Stimulated activated CD4-positive, alpha-beta T cell treated with anti-CD3 and anti-CD28 coated beads, Interleukin-2, amount 100 ng/mL, for 48 hours (primary cell): ENCODE data around the gene TEX51.

Source experiments
- DNase-seq, 2 donors: peaks; one replicate each; pipeline ENCODE4 v3.0.0-alpha.2; 2020

The TEX51 gene

GRCh38 chr2:126894082-126894481 lies 4.6 kb upstream of the TEX51 start:
- no peak for DNase-seq

DNA sequence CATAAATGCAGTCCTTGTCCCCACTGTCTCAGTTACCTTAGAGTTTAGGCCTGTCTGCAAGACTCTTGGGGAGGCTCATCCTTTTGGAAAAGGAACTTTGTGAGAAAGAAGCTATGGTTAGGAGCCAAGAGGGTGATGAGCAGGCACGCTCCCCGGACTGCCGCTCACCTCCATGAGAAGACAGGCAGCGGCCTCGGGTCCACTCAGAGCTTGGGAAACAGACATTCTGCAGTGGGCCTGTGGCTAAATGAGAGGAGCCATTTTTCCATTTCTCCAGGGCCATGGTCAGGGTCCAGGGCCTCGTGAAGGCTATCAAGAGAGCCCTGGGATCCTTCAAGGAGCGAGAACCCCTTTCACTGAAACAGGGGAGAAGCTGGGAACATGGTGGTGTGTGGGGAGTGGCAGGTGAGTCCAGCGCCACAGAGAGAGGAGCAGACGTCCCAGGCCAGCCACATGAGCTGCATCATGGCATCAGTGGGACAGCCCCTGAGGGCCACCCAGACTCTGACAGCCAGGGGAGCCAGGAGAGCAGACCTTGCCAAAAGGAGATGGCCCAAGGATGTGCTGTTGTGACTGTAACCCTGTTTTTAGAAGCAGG lies 4.0 kb upstream of the TEX51 start:
- no peak for DNase-seq

- no peak for DNase-seq
Observed at GRCh38 chr2:126895336-126895735, 3.4 kb upstream of the TEX51 start.

GRCh38 chr2:126896471-126896870 lies 2.2 kb upstream of the TEX51 start:
- DNase-seq, result no peak

GRCh38 chr2:126899616-126900185 lies 1.0 kb downstream of the TEX51 start:
- no peak for DNase-seq

DNA sequence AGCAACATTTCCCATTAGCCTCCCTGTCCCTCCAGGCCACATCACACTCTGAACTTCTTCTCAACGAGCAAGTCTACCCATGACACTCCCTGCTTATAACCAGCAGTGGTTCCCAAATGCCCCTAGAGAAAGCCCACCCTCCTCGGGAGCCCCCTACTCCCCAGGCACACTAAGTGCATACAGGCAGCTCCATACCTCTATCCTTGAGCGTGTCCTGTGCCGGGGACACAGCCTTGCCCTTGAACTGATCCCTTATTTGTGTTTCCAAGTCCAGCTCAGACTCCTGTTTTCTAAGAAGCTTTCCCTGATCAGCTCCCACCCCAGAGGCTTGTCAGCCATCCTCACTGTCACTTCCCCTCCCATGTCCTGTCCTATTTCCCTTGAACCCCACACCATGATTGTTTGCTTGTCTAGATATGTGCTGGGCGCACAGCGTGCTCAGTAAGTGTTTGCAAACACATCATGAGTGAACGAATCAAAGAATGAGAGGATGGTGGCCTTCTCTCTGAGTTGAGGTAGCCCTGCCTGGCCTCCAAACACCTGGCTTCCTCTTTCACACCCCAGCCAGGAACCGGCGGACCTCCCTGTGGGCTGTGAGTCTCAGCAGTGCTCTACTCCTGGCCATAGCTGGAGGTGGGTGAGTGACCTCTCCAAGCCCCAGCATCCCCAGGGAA lies 2.1 kb downstream of the TEX51 start:
- no peak for DNase-seq

DNA sequence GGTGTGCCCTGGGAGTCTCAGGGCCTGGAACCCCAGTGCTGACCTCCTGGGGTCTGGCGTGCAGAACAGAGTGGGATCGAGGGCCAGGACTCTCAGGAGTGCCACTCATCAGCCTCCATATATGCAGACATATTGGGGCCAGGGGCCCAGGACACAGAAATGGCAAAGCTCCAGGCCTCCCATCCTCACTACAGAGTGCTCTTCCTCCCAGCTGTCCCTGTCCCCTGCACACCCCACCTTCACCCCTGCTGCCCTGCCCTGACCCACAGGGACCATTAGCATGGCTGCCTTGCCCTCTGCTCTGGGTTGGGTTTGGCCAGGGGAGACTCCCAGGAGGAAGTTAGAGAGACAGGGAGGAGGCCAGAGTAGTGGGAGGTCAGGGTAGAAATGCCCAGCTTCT lies 2.8 kb downstream of the TEX51 start:
- DNase-seq, result no peak

- DNase-seq, result no peak
Observed at GRCh38 chr2:126902152-126902835, 3.6 kb downstream of the TEX51 start.

GRCh38 chr2:126902859-126903258 lies 4.2 kb downstream of the TEX51 start:
- no peak for DNase-seq

DNA sequence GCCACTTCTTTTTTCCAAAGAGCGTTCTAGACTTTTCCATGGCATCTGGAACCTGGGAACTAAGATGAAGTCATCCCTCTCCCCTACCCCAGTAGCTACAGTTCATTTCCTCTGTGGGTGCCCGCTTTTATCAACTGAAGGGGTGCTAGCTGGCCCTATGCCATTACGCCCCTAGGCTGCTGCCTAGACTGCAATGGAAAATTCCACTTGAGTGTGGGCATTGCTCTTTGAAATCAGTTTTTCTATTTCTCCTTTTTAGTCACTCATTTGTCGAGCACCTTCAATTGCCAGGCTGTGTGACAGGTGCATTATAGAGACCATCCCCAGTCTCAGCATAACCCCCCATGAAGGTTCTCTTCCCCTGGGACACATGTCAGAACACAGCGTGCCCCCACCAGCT lies 7.3 kb downstream of the TEX51 start:
- no peak for DNase-seq

- DNase-seq, result no peak
Observed at GRCh38 chr2:126906781-126907180, 8.1 kb downstream of the TEX51 start.

DNA sequence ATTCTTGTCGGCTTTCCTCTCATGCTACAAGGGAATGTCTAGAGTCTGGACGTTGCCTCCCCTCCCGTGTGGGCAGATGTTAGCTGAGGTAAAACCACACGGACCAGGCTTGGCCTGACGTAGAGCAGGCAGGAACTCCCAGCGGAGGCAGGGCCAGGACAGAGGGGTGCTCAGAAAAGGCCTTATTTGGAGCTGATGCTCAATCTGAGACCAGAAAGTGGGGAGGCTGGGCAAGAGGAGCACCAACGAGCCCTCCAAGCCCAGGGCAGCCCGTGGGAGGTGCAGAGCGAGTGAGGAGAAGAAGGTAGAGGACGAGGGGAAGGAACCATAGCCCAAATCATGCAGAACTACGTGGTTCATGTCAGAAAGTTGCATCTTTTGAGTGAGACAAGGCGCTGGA lies 9.0 kb downstream of the TEX51 start:
- no peak for DNase-seq

GRCh38 chr2:126908721-126909177 lies 10.1 kb downstream of the TEX51 start:
- DNase-seq, result no peak

- no peak for DNase-seq
Observed at GRCh38 chr2:126909366-126909765, 10.7 kb downstream of the TEX51 start.

DNA sequence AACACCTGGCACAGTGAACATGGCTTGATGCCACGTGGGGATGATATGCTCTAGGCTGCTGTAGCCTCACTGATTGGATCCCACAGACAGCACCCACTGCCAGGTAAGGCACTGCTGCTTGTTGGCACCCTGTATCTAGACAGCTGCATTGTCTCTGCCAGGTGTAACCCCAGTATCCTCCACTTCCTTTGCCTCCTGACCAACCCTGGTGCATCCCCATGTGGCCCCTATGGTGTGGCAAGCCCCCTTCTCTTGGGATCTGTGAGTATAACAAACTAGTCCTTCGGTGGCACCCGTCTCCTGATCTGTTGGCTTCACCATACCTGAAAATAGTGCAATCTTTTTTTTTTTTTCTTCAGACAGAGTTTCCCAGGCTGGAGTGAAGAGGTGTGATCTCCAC lies 11.1 kb downstream of the TEX51 start:
- no peak for DNase-seq

- no peak for DNase-seq
Observed at GRCh38 chr2:126910637-126911036, 11.9 kb downstream of the TEX51 start.

- DNase-seq, result no peak
Observed at GRCh38 chr2:126911111-126911796, 12.6 kb downstream of the TEX51 start.

GRCh38 chr2:126912201-126912600 lies 13.5 kb downstream of the TEX51 start:
- no peak for DNase-seq

GRCh38 chr2:126913329-126913728 lies 14.6 kb downstream of the TEX51 start:
- DNase-seq, result no peak

GRCh38 chr2:126913881-126914615 lies 15.4 kb downstream of the TEX51 start:
- DNase-seq, result no peak

DNA sequence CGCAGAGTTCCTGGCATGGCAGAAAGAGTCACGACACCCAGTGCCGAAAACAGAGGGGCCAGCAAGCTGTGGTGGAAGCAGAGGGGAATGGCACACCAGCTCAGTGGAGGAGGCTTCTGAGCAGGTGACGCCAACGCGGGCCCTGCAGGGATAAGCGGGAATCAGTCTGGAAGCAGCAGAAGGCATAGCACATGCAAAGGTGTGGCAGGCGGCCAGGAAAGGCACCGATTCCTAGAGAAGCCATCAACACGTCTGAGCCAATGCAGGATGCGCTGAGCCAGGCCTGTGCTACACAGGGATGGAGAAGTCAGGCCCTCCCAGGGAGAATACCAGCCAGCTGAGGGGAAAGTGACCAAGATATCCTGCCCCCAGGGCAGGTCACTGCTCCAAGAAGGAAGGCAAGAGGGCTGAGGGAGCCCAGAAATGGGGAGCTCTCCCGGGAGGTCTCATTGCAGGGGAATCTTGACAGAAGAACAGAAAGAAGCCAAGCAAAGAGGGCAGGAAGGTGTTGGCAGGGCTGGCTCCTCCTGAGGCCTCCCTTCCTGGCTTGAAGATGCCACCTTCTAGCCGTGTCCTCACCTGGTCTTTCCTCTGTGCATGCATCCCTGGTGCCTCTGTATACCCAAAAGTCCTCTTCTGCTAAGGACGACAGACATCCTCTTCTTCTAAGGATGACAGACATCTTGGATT lies 16.3 kb downstream of the TEX51 start:
- no peak for DNase-seq

GRCh38 chr2:126915903-126916302 lies 17.2 kb downstream of the TEX51 start:
- no peak for DNase-seq
